ENCODE measurements around the gene RP9.

The RP9 gene

GRCh38 chr7:33109005-33109757, at the start of gene RP9:
Gene RP9 (minus strand): TSS chr7:33109404. CDS start chr7:33109372, 32 bp downstream.
- H3K4me3 ChIP-seq (ENCODE audit: low read depth, low read length) = peak within 1 kb of the TSS; percentile 93
- DNase-seq (ENCODE audit: low read depth) = peak; percentile 82
- TF ChIP-seq, protein P1, sequence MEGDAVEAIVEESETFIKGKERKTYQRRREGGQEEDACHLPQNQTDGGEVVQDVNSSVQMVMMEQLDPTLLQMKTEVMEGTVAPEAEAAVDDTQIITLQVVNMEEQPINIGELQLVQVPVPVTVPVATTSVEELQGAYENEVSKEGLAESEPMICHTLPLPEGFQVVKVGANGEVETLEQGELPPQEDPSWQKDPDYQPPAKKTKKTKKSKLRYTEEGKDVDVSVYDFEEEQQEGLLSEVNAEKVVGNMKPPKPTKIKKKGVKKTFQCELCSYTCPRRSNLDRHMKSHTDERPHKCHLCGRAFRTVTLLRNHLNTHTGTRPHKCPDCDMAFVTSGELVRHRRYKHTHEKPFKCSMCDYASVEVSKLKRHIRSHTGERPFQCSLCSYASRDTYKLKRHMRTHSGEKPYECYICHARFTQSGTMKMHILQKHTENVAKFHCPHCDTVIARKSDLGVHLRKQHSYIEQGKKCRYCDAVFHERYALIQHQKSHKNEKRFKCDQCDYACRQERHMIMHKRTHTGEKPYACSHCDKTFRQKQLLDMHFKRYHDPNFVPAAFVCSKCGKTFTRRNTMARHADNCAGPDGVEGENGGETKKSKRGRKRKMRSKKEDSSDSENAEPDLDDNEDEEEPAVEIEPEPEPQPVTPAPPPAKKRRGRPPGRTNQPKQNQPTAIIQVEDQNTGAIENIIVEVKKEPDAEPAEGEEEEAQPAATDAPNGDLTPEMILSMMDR (IDR thresholded peaks at IDR 0.05; ENCODE audit: insufficient read depth, low read depth, low read length, missing control alignments) = peak; percentile 56

DNA sequence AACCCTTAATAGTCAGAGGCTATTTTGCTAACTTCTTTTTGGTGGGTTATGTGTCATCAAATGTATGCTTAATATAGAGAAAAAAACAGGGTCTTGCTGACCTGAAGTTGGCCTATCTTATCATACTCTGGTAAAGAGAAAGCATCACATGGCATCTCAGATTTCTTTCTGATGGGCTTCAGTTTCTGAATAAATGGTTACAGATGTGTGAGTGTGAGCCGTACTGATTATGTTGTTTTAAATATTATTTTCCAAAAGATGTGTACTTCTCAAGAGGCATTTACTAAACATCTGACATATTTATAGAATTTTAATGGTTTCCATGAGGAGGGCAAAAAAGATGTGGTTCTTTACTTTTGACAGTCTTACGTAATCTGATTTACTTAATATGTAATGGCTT, 48.6 kb upstream of the RP9 start:
- TF ChIP-seq, protein P1 (IDR thresholded peaks at IDR 0.05; ENCODE audit: insufficient read depth, low read depth, low read length, missing control alignments) = no peak
- no peak for DNase-seq (ENCODE audit: low read depth)
- H3K4me3 ChIP-seq (ENCODE audit: low read depth, low read length) = no peak overlapping the region

GRCh38 chr7:33157311-33157710, 48.1 kb upstream of the RP9 start:
- H3K4me3 ChIP-seq (ENCODE audit: low read depth, low read length) = no peak overlapping the region
- DNase-seq (ENCODE audit: low read depth) = no peak
- TF ChIP-seq, protein P1 (IDR thresholded peaks at IDR 0.05; ENCODE audit: insufficient read depth, low read depth, low read length, missing control alignments) = no peak

DNA sequence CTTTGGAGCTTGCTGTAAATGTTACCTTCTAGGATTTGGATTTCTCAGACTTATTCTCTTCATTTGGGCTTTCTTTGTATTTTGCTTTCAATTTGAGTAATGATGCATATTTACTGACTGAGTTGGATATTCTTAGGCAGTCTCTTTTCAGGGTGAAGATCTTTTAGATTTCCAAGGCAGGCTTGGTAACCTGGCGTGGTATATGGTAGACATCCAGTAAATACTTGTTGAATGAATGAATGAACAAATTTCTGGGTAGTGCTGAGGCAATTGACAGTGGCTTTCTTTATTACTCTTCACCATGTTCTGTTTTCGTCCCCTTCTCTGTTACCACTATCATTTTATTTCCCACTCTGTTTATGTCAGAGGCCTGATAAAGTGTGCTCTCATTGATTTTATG, 47.2 kb upstream of the RP9 start:
- DNase-seq (ENCODE audit: low read depth) = no peak
- no peak overlapping the region for H3K4me3 ChIP-seq (ENCODE audit: low read depth, low read length)
- TF ChIP-seq, protein P1 (IDR thresholded peaks at IDR 0.05; ENCODE audit: insufficient read depth, low read depth, low read length, missing control alignments) = no peak

- no peak for DNase-seq (ENCODE audit: low read depth)
- TF ChIP-seq, protein P1 (IDR thresholded peaks at IDR 0.05; ENCODE audit: insufficient read depth, low read depth, low read length, missing control alignments) = no peak
Observed at GRCh38 chr7:33155811-33156210, 46.6 kb upstream of the RP9 start.

DNA sequence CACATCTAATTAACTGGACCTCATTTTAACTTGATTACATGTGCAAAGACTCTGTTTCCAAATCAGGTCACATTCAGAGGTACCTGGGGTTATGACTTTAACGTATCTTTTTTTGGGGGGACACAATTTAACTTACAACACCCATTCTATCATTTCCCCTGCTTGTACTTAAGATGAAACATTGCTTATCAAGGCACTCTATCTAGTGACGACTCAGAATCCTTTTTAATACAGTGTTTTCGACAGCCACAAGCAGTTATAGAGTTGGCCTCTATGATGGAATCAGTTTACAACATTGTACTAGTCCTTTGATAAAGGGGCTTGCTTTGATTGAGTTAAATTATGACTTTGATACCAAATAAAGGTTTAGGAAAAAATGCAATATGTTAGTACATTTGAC, 42.9 kb upstream of the RP9 start:
- DNase-seq (ENCODE audit: low read depth) = no peak
- H3K4me3 ChIP-seq (ENCODE audit: low read depth, low read length) = no peak overlapping the region
- TF ChIP-seq, protein P1 (IDR thresholded peaks at IDR 0.05; ENCODE audit: insufficient read depth, low read depth, low read length, missing control alignments) = no peak

More at GRCh38 chr7:33155811-33156210, 46.6 kb upstream of the RP9 start:
- no peak overlapping the region for H3K4me3 ChIP-seq (ENCODE audit: low read depth, low read length)

GRCh38 chr7:33145156-33145555, 36.0 kb upstream of the RP9 start:
- no peak overlapping the region for H3K4me3 ChIP-seq (ENCODE audit: low read depth, low read length)
- DNase-seq (ENCODE audit: low read depth) = no peak
- TF ChIP-seq, protein P1 (IDR thresholded peaks at IDR 0.05; ENCODE audit: insufficient read depth, low read depth, low read length, missing control alignments) = no peak

Data from GM12865 (cell line).